Germinal center (tissue), 1 donor: Measurements from ENCODE around the gene G0S2.
"Not testable (repeated sequence)": the region's sequence is repeated elsewhere in the genome, so short reads cannot be mapped to it uniquely, and the experiment has no call there.

Experiments
- DNase-seq: peaks from one replicate; pipeline ENCODE4 v3.0.0; 2012; ENCODE audit warnings: mixed read lengths, low spot score

The G0S2 gene

DNA sequence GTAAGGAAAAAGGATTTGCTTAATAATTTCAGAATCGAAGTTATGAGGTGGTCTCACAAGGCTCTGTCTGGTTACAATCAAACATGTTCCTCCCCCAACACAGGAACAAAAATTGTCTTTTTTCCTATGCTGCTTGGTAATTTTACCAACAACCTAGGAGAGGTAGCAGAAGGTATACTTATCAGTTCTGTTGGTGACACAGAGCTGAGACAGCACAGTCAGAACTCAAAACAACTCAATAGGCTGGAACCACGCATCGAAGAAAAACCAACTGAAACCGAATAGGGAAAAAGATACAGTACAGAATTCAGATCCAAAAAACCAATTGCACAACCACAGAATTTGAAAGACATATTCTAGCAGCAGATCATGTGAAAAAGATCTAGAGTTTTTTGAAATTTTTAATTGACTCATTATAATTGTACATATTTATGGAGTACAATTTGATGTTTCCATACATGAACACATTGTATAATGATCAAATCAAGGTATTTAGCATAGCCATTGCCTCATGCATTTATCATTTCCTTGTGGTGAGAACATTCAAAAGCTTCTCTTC, 3.8 kb downstream of the G0S2 start:
- DNase-seq, result no peak

DNA sequence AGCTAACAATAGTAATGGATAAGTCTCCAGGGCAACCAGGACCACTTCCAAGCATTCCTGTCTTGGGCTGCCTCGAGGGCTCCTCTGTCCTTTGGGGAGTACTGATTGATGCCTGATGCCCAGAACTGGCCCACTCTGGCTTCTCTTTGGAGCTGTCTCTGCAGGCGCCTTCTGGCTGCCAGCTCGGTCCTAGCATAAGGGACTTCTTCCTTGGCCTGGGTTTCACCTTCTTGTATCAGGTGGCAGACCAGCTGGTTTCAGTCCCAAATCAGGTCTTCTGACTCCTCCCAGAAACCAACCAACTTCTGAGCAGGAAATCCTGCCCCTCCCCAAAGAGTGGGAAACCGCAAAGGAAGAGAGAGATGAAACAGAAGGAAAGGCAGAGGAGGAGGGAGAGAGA, 10.6 kb downstream of the G0S2 start:
- DNase-seq, result no peak

GRCh38 chr1:209686322-209686721, 11.1 kb downstream of the G0S2 start:
- no peak for DNase-seq

- no peak for DNase-seq
Measured at GRCh38 chr1:209688746-209689234, 13.6 kb downstream of the G0S2 start.

DNA sequence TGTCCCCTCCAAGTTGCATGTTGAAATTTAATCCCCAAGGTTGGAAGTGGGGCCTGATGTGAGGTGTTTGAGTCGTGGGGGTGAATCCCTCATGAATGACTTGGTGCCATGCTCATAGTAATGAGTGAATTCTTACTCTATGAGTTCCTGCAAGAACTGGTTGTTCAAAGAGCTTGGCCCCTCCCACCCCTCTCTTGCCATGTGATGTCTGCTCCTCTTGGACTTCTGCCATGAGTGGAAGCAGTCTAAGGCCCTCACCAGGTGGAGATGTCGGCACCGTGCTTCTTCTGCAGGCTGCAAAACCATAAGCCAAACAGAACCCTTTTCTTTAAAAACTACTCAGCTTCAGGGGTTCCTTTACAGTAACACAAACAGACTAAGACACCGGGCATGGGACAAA, 14.3 kb downstream of the G0S2 start:
- DNase-seq, result no peak

DNA sequence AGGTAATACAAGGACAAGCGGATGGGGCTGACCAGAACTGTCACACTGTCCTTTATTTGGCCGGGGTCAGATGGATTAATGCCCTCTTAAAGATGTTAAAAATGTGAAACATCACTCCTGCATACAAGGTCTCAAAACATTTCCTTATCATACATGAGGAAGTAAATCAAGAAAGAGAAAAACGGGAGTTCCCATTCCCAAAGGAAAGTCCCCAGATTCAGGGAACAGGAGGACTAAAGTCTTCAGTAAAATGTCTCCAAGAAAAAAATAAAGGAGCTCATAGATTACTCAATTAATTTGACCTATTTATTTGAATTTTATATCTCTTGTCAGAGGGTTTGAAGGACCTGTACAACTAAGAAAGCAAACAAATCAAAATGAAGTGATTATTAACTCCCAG, 16.0 kb downstream of the G0S2 start:
- DNase-seq, result no peak

DNA sequence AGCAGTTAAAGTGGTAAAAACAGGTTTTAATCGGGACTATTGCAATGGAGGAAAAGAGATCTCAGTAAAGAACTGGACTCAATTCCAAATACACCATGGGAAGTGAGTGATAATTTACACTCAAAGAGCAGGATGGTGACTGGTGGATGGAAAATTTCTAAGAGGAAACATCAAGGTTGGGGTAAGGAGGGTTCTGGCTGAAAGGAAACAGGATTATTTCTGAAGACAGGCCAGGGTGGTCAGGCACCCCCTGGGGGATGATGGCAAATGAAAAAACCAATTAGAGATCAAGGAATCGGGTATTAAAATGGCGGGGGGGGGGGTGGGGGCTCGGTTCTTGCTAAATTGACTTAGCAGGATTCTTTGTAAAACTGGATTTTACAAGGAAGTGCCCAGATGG, 17.1 kb downstream of the G0S2 start:
- DNase-seq, result no peak

GRCh38 chr1:209692745-209693504, 17.7 kb downstream of the G0S2 start:
- DNase-seq, result peak; percentile 54

DNA sequence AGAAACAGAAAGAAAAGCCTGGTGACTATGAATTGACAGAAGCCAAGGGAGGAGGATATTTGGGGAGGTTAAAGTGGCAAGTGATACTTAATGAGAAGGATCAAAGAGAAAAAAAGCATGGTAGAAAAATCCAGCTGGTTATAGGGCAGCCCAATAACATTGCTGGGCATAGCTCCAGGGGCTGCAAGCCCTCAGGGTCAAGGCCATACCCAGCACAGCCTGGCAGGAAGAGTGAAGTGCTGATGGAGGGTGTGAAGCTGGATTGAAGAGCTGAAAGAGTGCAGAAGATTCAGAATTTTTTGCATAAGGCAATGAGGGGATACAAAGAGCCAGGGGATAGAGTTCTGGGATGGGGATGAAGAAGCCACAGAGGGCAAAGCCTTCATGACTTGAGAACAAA, 21.5 kb downstream of the G0S2 start:
- no peak for DNase-seq

GRCh38 chr1:209697126-209697525, 21.9 kb downstream of the G0S2 start:
- no peak for DNase-seq

DNA sequence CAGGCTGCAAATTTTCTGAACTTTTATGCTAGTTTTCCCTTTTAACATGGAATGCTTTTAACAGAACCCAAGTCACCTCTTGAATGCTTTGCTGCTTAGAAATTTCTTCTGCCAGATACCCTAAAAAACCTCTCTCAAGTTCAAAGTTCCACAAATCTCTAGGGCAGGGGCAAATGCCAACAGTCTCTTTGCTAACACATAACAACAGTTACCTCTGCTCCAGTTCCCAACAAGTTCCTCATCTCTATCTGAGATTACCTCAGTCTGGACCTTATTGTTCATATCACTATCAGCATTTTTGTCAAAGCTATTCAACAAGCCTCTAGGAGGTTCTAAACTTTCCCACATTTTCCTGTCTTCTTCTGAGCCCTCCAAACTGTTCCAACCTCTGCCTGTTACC, 25.5 kb downstream of the G0S2 start:
- DNase-seq, result not testable (repeated sequence)

GRCh38 chr1:209702832-209703231, 27.6 kb downstream of the G0S2 start:
- DNase-seq, result no peak

GRCh38 chr1:209703834-209704504, 28.8 kb downstream of the G0S2 start:
- DNase-seq, result no peak

GRCh38 chr1:209704584-209704983, 29.4 kb downstream of the G0S2 start, which contains the start of gene HSD11B1:
HSD11B1 (plus strand) TSS chr1:209704846; CDS start chr1:209704943, 97 bp downstream.
- DNase-seq, result no peak

DNA sequence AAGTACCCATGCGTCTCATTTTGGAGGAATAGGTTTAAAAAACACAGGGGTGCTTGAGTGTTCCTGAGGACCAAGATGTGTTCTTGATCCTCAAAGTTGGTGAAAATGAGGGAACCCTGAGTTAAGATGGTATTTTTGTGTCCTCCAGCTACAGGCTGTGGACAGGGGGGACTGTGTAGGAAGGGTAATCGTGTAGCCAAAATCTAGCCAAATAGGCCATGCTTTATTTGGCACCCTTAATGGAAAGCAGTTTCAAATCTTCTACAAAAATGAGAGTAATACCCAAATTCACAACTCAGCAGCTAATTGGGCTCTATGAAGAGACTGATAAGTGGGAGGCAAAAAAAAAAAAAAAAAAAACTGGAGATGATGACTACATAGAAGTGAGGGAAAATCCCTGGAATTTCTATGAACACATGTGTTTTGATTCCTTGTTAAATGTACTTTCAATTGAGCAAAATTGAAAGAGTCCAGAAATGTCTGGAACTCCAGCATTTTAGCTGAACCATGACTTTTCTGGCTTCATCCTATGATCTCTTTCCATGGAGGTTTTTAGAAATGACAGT, 29.9 kb downstream of the G0S2 start:
- DNase-seq, result no peak

- DNase-seq, result no peak
Measured at GRCh38 chr1:209706622-209707021, 31.4 kb downstream of the G0S2 start.

GRCh38 chr1:209707308-209707707, 32.1 kb downstream of the G0S2 start:
- no peak for DNase-seq

GRCh38 chr1:209708297-209708696, 33.1 kb downstream of the G0S2 start:
- no peak for DNase-seq

DNA sequence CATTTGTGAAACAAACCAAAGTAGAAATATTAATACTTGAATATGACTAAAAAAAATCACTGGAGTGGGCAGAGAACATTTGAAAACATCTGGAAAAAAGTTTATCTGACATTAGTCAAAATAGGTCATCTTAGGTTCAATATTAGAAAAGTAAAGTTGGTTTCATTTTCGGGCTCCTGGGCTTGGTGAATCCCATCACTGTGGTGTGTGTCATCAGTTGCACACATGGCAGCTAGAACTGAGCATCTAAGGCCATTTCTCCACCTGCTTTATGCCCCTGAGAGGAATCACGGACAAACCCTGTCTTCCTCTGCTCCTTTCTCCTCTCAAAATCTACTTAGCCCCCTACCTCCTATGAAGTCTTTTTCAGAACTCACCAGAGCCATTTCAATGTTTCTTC, 34.9 kb downstream of the G0S2 start:
- no peak for DNase-seq

DNA sequence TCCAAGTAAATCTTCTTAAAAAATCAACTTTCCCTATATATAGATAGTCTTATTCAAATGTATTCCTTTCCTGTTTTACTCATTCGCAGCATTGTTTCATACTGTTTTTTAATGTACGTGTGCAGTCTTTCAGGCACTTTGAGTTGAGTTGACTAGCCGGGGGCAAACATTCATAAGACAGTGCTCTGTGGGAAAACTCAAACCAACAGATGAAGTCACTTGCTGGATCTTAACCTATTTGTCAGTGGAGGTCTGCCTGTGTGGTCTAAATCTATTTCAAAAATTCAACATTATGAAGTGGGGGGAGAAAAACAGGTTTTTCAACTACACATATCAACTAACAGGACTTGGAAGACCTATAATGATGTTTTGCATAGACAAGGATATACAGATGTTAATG, 35.6 kb downstream of the G0S2 start:
- DNase-seq, result no peak

GRCh38 chr1:209714338-209714737, 39.1 kb downstream of the G0S2 start:
- no peak for DNase-seq

DNA sequence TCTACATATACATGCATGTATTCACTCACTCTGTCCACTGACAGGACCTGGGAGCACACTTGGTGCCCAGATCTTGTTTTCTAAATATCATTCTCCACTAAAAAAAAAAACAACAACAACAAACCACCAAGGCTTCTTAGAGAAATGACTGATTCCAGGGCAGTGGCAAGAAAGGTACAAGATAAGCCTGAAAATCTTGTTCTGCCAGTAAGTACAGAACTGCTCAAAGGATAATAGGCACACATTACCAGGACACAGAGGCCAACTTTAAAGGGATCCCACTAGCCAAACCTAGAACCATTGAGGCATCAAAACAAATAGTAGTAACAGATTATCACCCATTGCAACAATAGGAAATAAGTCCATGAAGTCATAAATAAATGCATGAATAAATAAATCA, 40.1 kb downstream of the G0S2 start:
- no peak for DNase-seq

DNA sequence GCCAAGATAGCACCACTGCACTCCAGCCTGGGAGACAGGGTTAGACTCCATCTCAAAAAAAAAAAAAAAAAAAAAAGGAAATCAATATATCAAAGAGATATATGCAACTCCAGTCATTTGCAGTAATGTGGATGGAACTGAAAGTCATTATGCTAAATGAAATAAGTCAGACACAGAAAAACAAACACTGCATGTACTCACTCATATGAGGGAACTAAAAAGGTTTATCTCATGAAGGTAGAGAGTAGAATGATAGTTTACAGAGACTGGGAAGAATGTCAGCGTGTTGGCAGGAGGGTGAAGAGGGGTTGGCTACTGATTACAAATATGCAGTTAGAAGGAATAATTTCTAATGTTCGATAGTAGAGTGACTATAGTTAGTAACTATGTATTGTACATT, 42.6 kb downstream of the G0S2 start:
- no peak for DNase-seq
